ENCODE data around the gene CEP85.
"Not testable (repeated sequence)": the region's sequence is repeated elsewhere in the genome, so short reads cannot be mapped to it uniquely, and the experiment has no call there.

The CEP85 gene

DNA sequence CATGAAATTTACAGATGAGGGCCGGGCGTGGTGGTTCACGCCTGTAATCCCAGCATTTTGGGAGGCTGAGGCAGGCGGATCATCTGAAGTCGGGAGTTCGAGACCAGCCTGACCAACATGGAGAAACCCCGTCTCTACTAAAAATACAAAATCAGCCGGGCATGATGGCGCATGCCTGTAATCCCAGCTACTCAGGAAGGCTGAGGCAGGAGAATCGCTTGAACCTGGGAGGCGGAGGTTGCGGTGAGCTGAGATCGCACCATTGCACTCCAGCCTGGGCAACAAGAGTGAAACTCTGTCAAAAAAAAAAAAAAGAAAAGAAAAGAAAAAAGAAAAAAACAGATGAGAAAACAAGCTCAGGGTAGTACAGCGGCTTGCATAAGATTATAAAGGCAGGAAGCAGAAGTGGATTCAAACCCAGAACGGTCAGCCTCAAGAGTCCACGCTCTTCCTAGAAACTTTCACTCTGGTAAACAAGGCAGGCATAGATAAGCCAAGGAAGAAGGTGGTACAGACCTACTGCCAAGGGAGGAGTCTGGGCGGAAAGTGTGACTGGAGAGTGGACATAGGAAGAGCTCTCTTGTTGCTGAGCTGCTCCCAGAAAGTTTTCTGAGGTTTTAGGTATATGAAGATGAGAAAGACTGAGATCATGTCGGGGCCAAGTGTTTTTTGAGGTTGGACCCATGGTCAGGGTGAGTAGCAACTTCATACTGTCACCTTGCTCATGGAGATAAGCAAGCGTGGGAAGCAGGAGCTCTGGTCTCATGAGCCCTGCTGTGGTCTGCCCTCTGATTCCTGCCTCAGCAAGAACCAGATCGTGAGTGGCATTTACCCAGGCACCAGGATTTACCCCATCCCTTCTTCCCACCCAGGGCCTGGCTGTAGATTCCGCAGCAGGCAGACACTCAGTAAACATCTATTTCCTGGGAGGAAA, 74.2 kb downstream of the CEP85 start:
- not testable (repeated sequence) for DNase-seq (ENCODE audit: low read depth in 2 of 2)

DNA sequence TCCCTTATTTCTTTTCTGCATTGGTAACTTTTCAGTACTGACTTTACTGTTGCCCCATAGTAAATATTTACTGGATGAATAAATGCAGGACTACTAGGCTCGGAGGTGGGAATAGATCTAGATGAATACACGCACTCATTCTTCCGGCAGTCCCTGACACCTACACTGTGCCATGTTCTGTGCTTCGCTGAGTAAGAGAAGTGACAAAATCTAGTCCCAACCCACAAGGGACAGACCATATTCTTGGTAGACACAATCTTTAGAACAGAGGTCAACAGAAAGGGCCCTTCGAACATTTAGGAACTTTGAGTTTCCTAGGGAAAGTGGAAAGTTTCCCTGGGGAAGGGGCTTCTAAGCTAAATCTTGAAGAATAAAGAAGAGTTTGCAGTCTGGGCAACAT, 80.5 kb downstream of the CEP85 start:
- DNase-seq (ENCODE audit: low read depth in 2 of 2): no peak

DNA sequence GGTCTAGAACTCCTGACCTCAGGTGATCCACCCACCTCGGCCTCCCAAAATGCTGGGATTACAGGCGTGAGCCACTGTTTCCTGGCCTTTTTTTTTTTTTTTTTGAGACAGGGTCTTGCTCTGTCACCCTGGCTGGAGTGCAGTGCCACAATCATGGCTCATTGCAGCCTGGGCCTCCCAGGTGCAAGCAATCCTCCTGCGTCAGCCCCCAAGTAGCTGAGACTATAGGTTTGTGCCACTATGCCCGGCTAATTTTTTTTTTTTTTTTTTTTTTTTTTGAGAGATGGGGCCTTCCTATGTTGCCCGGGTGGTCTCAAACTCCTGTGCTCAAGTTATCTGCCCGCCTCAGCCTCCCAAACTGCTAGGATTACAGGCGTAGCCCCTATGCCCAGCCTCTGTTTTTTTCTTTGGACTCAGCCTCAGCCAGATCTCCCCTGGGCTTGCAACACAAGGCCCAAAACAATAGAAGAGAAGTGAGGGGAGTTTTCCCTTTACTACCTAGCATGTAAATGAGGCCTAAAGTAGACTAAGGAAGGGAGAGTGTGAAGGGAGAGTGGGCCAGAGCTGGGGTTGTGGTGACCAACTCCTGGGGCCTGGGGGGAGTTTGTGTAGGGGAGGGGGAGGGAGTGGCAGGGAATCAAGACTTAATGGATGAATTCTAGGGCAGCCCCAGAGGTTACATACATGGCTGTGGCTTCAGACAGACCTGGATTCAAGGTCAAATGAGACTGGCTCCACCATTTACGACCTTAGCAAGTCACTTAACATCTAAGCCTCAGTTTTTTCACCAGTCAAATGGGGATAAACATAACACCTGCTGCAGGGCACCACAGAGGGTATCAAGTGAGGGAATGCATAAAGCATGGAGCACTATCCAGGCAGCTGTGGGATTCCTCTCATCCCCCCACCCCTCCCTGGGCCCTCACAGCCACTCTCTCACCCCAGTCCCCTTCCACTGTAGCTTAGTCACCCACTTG, 82.2 kb downstream of the CEP85 start:
- no peak for DNase-seq (ENCODE audit: low read depth in 2 of 2)

GRCh38 chr1:26317146-26317545, 83.1 kb downstream of the CEP85 start:
- no peak for DNase-seq (ENCODE audit: low read depth in 2 of 2)

DNA sequence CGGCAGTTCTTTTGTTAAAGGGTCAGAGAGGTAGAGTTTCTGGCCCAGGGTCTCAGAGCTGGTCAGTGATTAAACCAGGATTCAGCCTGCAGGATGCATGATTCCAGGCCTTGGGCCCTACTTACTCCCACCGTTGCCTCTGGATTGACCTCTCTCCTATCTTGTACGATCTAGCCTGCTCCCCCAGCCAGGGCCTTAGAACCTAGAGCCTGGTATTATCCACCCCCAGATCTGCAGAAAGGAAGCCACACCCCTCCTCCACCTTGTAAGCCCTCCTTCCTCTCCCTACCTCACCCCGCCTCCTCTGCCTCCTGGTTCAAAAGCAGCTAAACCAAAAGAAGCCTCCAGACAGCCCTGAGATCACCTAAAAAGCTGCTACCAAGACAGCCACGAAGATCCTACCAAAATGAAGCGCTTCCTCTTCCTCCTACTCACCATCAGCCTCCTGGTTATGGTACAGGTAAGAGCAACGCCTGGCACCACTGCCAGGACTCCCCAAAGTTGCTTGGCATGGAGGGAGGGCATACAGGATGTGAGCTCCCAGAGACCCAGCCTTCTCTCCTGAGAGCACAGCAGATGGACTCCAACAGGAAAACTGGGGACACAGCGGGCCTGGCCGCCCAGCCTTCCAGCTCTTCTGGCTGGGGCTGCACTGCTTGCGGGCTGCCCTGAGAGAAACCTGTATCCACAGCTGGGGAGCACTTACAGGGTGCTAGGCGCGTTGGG, 83.8 kb downstream of the CEP85 start, which contains the start of gene CD52:
Gene CD52, plus strand, starts transcription at position 347 of the 726 bp plus-strand sequence. Its CDS starts 60 bp downstream, at position 407.
- DNase-seq (ENCODE audit: low read depth in 2 of 2): no peak

DNA sequence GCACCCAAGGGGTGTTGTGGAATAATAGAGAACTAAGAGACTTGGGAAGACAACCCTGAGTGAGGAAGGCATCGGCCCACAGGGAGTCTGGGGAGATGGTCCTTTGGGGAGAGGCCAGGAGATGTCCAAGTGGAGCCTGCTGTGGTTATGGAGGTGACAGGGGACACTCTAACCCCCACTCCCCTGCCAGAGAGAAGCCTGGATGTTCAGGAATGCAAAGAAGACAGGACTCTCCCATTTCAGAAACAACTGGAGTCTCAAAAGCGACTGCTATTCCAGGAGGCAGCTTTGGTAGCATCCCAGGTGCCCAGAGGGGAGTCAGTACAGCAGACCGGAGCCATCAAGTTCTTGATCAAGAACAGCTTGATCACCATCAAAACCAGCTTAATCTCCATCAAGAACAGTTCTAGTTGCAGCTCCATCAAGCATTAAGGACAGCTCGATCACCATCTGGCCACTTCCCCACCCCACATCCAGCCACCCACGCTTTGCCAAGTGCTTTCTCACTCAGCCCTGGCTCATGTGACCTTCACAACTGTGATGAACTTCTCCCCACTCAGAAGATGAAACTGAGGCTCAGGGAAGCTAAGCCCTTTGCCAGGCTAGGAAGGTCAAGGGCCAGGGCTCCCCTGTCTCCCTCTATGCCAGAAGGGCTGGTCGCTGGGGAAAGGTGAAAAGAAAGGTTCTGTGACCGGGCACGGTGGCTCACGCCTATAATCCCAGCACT, 84.5 kb downstream of the CEP85 start:
- no peak for DNase-seq (ENCODE audit: low read depth in 2 of 2)

DNA sequence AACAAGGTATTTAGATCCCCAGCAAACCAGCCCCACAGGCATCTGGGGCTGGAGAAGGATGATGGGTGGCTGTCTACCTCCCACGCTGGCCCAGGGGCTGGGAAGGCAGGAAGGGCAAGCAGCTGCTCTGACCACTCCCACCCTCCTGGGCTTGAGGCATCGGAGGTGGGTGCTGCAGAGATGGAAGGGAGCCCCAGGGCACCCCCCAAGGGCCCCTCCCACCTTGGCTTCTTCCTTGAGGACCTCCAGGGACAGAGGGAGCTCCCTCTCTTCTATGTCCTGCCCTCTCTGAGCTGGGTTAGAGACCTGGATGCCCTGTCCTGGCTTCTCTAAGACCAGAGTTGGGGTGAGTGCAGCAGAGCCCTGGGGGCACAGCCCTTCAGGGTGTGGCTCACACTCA, 86.9 kb downstream of the CEP85 start:
- DNase-seq (ENCODE audit: low read depth in 2 of 2): no peak

DNA sequence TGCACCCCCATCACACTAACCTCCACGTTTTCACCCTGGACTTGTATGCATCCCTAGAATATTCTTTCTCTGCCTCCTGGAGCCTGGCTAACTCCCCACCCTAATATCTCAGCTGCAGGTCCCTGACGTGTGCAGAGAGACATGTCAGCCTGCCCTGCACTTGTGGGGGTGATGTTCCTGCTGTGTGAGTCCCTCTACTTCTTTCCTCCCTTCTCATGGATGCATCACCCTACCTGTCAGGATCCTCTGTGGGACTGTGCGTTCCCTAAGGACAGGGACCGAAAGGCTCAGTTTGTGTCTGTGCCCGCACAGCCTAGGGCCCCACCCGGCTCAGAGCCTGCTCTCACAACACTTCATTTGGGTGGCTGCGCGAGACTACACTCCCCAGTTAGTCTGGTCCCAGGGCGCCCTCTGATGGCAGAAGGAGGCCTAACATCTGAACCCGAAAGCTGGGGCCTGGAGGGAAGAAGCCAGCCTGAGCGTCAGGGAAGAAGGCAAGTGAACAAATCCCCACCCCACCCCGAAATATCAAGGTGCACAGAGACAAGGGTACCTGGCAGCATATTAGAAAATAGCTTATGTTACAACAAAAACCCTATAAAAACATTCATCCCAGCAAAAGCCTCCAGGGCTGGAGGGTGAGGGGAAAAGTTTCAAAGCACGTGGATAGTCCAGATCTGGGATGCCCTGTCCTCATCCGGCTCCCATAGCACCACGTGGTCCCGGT, 87.5 kb downstream of the CEP85 start:
- DNase-seq (ENCODE audit: low read depth in 2 of 2): peak; percentile 58 to 60

GRCh38 chr1:26322042-26322331, 88.0 kb downstream of the CEP85 start:
- DNase-seq (ENCODE audit: low read depth in 2 of 2): no peak

- no peak for DNase-seq (ENCODE audit: low read depth in 2 of 2)
Measured at GRCh38 chr1:26323382-26323781, 89.4 kb downstream of the CEP85 start.

- DNase-seq (ENCODE audit: low read depth in 2 of 2): no peak
Measured at GRCh38 chr1:26324550-26324949, 90.5 kb downstream of the CEP85 start.

- no peak for DNase-seq (ENCODE audit: low read depth in 2 of 2)
Measured at GRCh38 chr1:26327956-26328362, 94.0 kb downstream of the CEP85 start.
